Endothelial cell (in vitro differentiated cells): ENCODE results near the gene IL26. TPM values are rescaled to one million over a fixed set of nuclear protein-coding genes. Genes with fewer than 3 reads are reported as not detected.

Experiments
- DNase-seq: peaks from one replicate; pipeline ENCODE4 v3.0.0; 2021; ENCODE audit warnings: low spot score
- H3K27ac Mint-ChIP-seq: one replicate; pipeline ENCODE4 v1.8.0; 2021; ENCODE audit warnings: mixed read lengths, inconsistent platforms; ENCODE audit not compliant: unreplicated experiment
- H3K27me3 Mint-ChIP-seq: one replicate; pipeline ENCODE4 v1.8.0; 2021; ENCODE audit warnings: mild to moderate bottlenecking, moderate library complexity, mixed read lengths, inconsistent platforms; ENCODE audit not compliant: unreplicated experiment
- H3K36me3 Mint-ChIP-seq: one replicate; pipeline ENCODE4 v1.8.0; 2021; ENCODE audit warnings: mild to moderate bottlenecking, low read depth, mixed read lengths, inconsistent platforms; ENCODE audit not compliant: unreplicated experiment
- H3K4me1 Mint-ChIP-seq: one replicate; pipeline ENCODE4 v1.8.0; 2021; ENCODE audit warnings: mild to moderate bottlenecking, mixed read lengths, inconsistent platforms; ENCODE audit not compliant: unreplicated experiment
- H3K4me3 Mint-ChIP-seq: one replicate; pipeline ENCODE4 v1.8.0; 2021; ENCODE audit warnings: mild to moderate bottlenecking, mixed read lengths, inconsistent platforms; ENCODE audit not compliant: unreplicated experiment
- H3K9me3 Mint-ChIP-seq: one replicate; pipeline ENCODE4 v1.8.0; 2021; ENCODE audit warnings: mixed read lengths, inconsistent platforms; ENCODE audit not compliant: unreplicated experiment
- long read RNA-seq: library from polyadenylated mRNA; unstranded; transcript quantifications from one replicate; pipeline ENCODE4 v2.0.0, GENCODE V29; 2020; ENCODE audit not compliant: unreplicated experiment
- total RNA-seq: library from RNA; stranded (reverse); fragmentation: NEBNext Ultra II Directional; extraction: Animal tissue kit (Norgen Biotek cat#: 25700); gene quantifications from one replicate; pipeline ENCODE4 v1.2.1, GENCODE V29; 2021; ENCODE audit not compliant: unreplicated experiment
- TF ChIP-seq, protein P1 (sequence below): fragments of 200-600 bp; sonication (generic); IDR thresholded peaks from one replicate; pipeline ENCODE4 v1.5.0; 2021; ENCODE audit warnings: antibody characterized with exemption; ENCODE audit not compliant: unreplicated experiment

Gene IL26, protein sequence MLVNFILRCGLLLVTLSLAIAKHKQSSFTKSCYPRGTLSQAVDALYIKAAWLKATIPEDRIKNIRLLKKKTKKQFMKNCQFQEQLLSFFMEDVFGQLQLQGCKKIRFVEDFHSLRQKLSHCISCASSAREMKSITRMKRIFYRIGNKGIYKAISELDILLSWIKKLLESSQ
- total RNA-seq: not detected
- long read RNA-seq: 0 reads

DNA sequence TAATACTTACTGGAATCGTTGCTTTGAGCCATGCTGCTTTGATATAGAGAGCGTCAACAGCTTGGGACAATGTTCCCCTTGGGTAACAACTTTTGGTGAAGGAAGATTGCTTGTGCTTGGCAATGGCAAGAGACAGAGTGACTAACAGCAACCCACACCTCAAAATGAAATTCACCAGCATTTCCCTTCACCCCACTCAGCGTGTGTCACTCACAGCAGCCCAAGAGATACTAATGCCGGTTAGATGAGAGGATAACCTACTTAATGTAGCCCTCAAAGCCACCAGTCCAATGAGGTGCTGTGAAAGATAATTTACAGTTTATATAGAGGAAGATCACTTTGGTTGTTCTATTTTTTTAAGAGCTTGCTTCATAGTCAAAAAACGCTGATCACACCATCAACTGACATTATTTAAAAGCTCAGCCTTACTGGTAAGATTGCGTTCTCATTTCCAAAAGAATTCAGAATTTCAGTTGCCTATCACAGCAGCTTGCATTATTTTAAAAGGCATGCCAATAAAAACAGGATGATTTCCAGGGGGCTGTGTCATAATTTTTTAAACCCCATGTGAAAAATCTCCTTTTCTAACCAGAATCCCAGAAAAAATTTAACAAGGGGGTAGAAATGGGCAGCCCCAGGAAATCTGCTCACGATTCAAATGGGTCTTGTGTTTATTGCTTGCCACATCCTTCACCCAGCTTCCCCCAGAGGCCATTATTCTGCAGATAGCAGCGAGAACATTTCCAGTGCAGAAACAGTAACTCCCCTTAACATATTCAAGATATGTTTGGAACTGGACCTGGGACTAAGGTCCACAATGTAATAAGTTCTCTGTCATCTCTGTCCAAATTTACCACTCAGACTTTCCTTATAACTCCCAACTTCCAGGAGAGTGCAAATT, at the start of gene IL26:
TSS of gene IL26 (minus strand) at position 235 of the 901 bp plus-strand sequence. CDS start at position 181, 54 bp downstream.
- Mint-ChIP-seq H3K4me3 (no peak within 1 kb of the TSS), H3K27ac (no peak within 1 kb of the TSS), H3K36me3 (no peaks in the 10 kb centered on the region), H3K9me3 (no peaks in the 10 kb centered on the region), H3K27me3 (peaks cover 2% of the 10 kb centered on the region), H3K4me1 (peaks cover 11% of the 10 kb centered on the region)
- DNase-seq: no peak
- TF ChIP-seq, protein P1, sequence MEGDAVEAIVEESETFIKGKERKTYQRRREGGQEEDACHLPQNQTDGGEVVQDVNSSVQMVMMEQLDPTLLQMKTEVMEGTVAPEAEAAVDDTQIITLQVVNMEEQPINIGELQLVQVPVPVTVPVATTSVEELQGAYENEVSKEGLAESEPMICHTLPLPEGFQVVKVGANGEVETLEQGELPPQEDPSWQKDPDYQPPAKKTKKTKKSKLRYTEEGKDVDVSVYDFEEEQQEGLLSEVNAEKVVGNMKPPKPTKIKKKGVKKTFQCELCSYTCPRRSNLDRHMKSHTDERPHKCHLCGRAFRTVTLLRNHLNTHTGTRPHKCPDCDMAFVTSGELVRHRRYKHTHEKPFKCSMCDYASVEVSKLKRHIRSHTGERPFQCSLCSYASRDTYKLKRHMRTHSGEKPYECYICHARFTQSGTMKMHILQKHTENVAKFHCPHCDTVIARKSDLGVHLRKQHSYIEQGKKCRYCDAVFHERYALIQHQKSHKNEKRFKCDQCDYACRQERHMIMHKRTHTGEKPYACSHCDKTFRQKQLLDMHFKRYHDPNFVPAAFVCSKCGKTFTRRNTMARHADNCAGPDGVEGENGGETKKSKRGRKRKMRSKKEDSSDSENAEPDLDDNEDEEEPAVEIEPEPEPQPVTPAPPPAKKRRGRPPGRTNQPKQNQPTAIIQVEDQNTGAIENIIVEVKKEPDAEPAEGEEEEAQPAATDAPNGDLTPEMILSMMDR: no peak

DNA sequence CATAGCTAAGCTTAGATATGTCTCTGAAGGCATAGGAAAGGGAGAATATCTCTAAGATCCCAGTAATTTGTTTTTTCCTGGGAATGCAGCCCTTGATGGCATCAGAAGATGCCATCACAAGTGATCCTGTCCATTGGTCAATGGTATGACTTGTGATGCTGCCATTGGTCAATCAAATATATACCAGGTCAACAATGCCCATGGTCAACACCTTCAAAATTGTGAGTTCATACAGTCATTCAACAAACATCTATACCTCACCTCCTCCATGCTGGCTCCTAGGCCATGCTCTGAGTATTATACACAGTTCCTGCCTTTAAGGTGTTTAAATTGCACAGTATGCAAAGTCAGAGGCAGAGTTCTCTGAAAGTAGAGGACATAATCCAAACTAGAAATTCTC, 47.1 kb upstream of the IL26 start:
- Mint-ChIP-seq H3K9me3 (no peaks in the 10 kb centered on the region), H3K36me3 (no peaks in the 10 kb centered on the region), H3K4me3 (no peak overlapping the region), H3K4me1 (peaks cover 2% of the 10 kb centered on the region), H3K27me3 (peaks cover 1% of the 10 kb centered on the region), H3K27ac (no peak overlapping the region)
- DNase-seq: no peak
- TF ChIP-seq, protein P1: no peak

- H3K27me3 Mint-ChIP-seq: peaks cover 1% of the 10 kb centered on the region
- TF ChIP-seq, protein P1: no peak
- no peak overlapping the region for H3K4me3 Mint-ChIP-seq
- DNase-seq: no peak
- no peaks in the 10 kb centered on the region for H3K9me3 Mint-ChIP-seq
- no peak overlapping the region for H3K27ac Mint-ChIP-seq
- peaks cover 2% of the 10 kb centered on the region for H3K4me1 Mint-ChIP-seq
- no peaks in the 10 kb centered on the region for H3K36me3 Mint-ChIP-seq
Measured at GRCh38 chr12:68271346-68271745, 45.7 kb upstream of the IL26 start.

GRCh38 chr12:68270358-68270757, 44.7 kb upstream of the IL26 start:
- H3K4me3 Mint-ChIP-seq: no peak overlapping the region
- H3K9me3 Mint-ChIP-seq: no peaks in the 10 kb centered on the region
- peaks cover 2% of the 10 kb centered on the region for H3K4me1 Mint-ChIP-seq
- TF ChIP-seq, protein P1: no peak
- DNase-seq: no peak
- H3K27ac Mint-ChIP-seq: no peak overlapping the region
- H3K27me3 Mint-ChIP-seq: peaks cover 1% of the 10 kb centered on the region
- no peaks in the 10 kb centered on the region for H3K36me3 Mint-ChIP-seq

DNA sequence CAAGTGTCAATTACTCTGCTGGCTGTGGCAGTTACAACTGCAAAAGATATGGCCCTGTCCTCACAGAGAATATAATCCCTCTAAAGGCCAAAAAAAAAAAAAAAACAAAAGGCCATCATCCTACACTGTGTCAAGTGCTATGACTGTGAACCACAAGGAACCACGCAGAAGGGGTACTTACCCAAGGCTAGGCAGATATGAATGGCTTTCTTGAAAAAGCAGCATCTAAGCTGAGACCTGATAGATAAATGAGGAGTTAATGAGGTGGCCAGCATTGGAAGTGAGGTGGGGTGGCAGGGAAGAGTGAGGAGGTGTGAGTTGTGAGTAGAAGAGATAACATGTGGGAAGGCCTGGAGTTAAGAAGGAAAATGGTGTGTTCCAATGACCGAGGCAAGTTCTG, 44.2 kb upstream of the IL26 start:
- TF ChIP-seq, protein P1: no peak
- Mint-ChIP-seq H3K4me1 (peaks cover 2% of the 10 kb centered on the region), H3K27me3 (peaks cover 1% of the 10 kb centered on the region), H3K4me3 (no peak overlapping the region), H3K9me3 (no peaks in the 10 kb centered on the region), H3K36me3 (no peaks in the 10 kb centered on the region), H3K27ac (no peak overlapping the region)
- DNase-seq: no peak
